WTC11 (cell line): ENCODE measurements around the gene PCBP1.

Experiments
- ATF2 ChIP-seq: sonication (generic); formaldehyde crosslinking; IDR thresholded peaks from 2 replicates; pipeline ENCODE4 v1.8.1; 2022; ENCODE audit warnings: low read depth, missing genetic modification reagents, borderline replicate concordance
- CBFB ChIP-seq: sonication (generic); formaldehyde crosslinking; IDR thresholded peaks from 2 replicates; pipeline ENCODE4 v1.8.1; 2022; ENCODE audit warnings: mild to moderate bottlenecking, low read depth, missing genetic modification reagents
- CTCF ChIP-seq: fragments of 200-600 bp; IDR thresholded peaks from 2 replicates; pipeline ENCODE4 v1.8.0; 2022; ENCODE audit warnings: antibody characterized with exemption
- FOXP1 ChIP-seq: sonication (generic); formaldehyde crosslinking; IDR thresholded peaks from 2 replicates; pipeline ENCODE4 v1.8.0; 2022; ENCODE audit warnings: missing genetic modification reagents, mild to moderate bottlenecking, moderate library complexity, borderline replicate concordance
- PREB ChIP-seq: sonication (generic); formaldehyde crosslinking; IDR thresholded peaks from 2 replicates; pipeline ENCODE4 v1.8.1; 2022; ENCODE audit warnings: mild to moderate bottlenecking, missing genetic modification reagents, moderate library complexity, borderline replicate concordance
- SP1 ChIP-seq: sonication (generic); formaldehyde crosslinking; conservative IDR thresholded peaks from 2 replicates; pipeline ENCODE4 v1.8.1; 2022; ENCODE audit warnings: missing genetic modification reagents

GRCh38 chr2:70046534-70046933 lies 40.7 kb upstream of the PCBP1 start:
- no peak for TF ChIP-seq SP1 (CRISPR knock-in tag)
- no peak for TF ChIP-seq ATF2 (CRISPR knock-in tag)
- TF ChIP-seq CTCF = no peak
- no peak for TF ChIP-seq PREB (CRISPR knock-in tag)
- TF ChIP-seq FOXP1 (CRISPR knock-in tag) = no peak
- no peak for TF ChIP-seq CBFB (CRISPR knock-in tag)
